ENCODE data around the gene TMX1.

Gene TMX1

GRCh38 chr14:51294951-51295525 is 55.0 kb downstream of the TMX1 start:
- no peak for TF ChIP-seq CTCF (IDR thresholded peaks at IDR 0.05; ENCODE audit: insufficient read depth, low read length, poor library complexity, severe bottlenecking)
- DNase-seq (ENCODE audit: extremely low read depth, insufficient read length): no peak
- no peaks in the 10 kb centered on the region for H3K27me3 ChIP-seq (replicated peaks; ENCODE audit: control insufficient read depth, insufficient read depth, low read length)
- no peak overlapping the region for H3K4me3 ChIP-seq (replicated peaks; ENCODE audit: low read depth, low read length)
- H3K36me3 ChIP-seq (ENCODE audit: control insufficient read depth, insufficient read depth, low read length): no peaks in the 10 kb centered on the region

GRCh38 chr14:51295646-51296263 is 55.7 kb downstream of the TMX1 start:
- Histone ChIP-seq H3K4me3 (replicated peaks; ENCODE audit: low read depth, low read length) (no peak overlapping the region), H3K27me3 (replicated peaks; ENCODE audit: control insufficient read depth, insufficient read depth, low read length) (no peaks in the 10 kb centered on the region), H3K36me3 (ENCODE audit: control insufficient read depth, insufficient read depth, low read length) (no peaks in the 10 kb centered on the region)
- no peak for DNase-seq (ENCODE audit: extremely low read depth, insufficient read length)
- TF ChIP-seq CTCF (IDR thresholded peaks at IDR 0.05; ENCODE audit: insufficient read depth, low read length, poor library complexity, severe bottlenecking): no peak

GRCh38 chr14:51297066-51297465 is 57.0 kb downstream of the TMX1 start:
- no peak for TF ChIP-seq CTCF (IDR thresholded peaks at IDR 0.05; ENCODE audit: insufficient read depth, low read length, poor library complexity, severe bottlenecking)
- no peak for DNase-seq (ENCODE audit: extremely low read depth, insufficient read length)
- H3K27me3 ChIP-seq (replicated peaks; ENCODE audit: control insufficient read depth, insufficient read depth, low read length): no peaks in the 10 kb centered on the region
- H3K4me3 ChIP-seq (replicated peaks; ENCODE audit: low read depth, low read length): no peak overlapping the region
- H3K36me3 ChIP-seq (ENCODE audit: control insufficient read depth, insufficient read depth, low read length): no peaks in the 10 kb centered on the region

- TF ChIP-seq CTCF (IDR thresholded peaks at IDR 0.05; ENCODE audit: insufficient read depth, low read length, poor library complexity, severe bottlenecking): no peak
- Histone ChIP-seq H3K36me3 (ENCODE audit: control insufficient read depth, insufficient read depth, low read length) (no peaks in the 10 kb centered on the region), H3K27me3 (replicated peaks; ENCODE audit: control insufficient read depth, insufficient read depth, low read length) (no peaks in the 10 kb centered on the region), H3K4me3 (replicated peaks; ENCODE audit: low read depth, low read length) (no peak overlapping the region)
- no peak for DNase-seq (ENCODE audit: extremely low read depth, insufficient read length)
These were observed 58.8 kb downstream of the TMX1 start for GRCh38 chr14:51298895-51299294.

- TF ChIP-seq CTCF (IDR thresholded peaks at IDR 0.05; ENCODE audit: insufficient read depth, low read length, poor library complexity, severe bottlenecking): no peak
- no peak for DNase-seq (ENCODE audit: extremely low read depth, insufficient read length)
- no peak overlapping the region for H3K4me3 ChIP-seq (replicated peaks; ENCODE audit: low read depth, low read length)
- H3K36me3 ChIP-seq (ENCODE audit: control insufficient read depth, insufficient read depth, low read length): no peaks in the 10 kb centered on the region
- H3K27me3 ChIP-seq (replicated peaks; ENCODE audit: control insufficient read depth, insufficient read depth, low read length): no peaks in the 10 kb centered on the region
These were observed 62.4 kb downstream of the TMX1 start for GRCh38 chr14:51302295-51303030.

Data from GM06990 (cell line).